Neural crest cell (in vitro differentiated cells): ENCODE data around the gene UFC1. TPM values are rescaled to one million over a fixed set of nuclear protein-coding genes. Genes with fewer than 3 reads are reported as not detected.

Experiments used
- DNase-seq: peaks from one replicate; pipeline ENCODE4 v3.0.0; 2021; ENCODE audit warnings: low read depth, mixed read lengths, low spot score
- H3K27ac Mint-ChIP-seq: one replicate; pipeline ENCODE4 v1.8.0; 2021; ENCODE audit warnings: mild to moderate bottlenecking, mixed read lengths; ENCODE audit not compliant: unreplicated experiment
- H3K27me3 Mint-ChIP-seq: 2 replicates; pipeline ENCODE4 v1.8.0; 2021; ENCODE audit warnings: low read depth, mild to moderate bottlenecking, mixed read lengths
- H3K36me3 Mint-ChIP-seq: 2 replicates; pipeline ENCODE4 v1.8.0; 2021; ENCODE audit warnings: low read depth, mild to moderate bottlenecking, mixed read lengths
- H3K4me1 Mint-ChIP-seq: 2 replicates; pipeline ENCODE4 v1.8.0; 2021; ENCODE audit warnings: mixed read lengths
- H3K4me3 Mint-ChIP-seq: one replicate; pipeline ENCODE4 v1.8.0; 2021; ENCODE audit warnings: mild to moderate bottlenecking, mixed read lengths
- H3K9me3 Mint-ChIP-seq: 2 replicates; pipeline ENCODE4 v1.8.0; 2021; ENCODE audit warnings: mixed read lengths
- total RNA-seq: library from RNA; stranded (reverse); gene quantifications from 2 replicates; pipeline ENCODE4 v1.2.1, GENCODE V29; 2021
- TF ChIP-seq, protein P1 (sequence below): fragments of 200-600 bp; sonication (generic); conservative IDR thresholded peaks from 2 replicates; pipeline ENCODE4 v1.5.0; 2021; ENCODE audit warnings: antibody characterized with exemption, mild to moderate bottlenecking

The UFC1 gene
- total RNA-seq, 1 donor from 2014 or later, result 77.2 TPM

DNA sequence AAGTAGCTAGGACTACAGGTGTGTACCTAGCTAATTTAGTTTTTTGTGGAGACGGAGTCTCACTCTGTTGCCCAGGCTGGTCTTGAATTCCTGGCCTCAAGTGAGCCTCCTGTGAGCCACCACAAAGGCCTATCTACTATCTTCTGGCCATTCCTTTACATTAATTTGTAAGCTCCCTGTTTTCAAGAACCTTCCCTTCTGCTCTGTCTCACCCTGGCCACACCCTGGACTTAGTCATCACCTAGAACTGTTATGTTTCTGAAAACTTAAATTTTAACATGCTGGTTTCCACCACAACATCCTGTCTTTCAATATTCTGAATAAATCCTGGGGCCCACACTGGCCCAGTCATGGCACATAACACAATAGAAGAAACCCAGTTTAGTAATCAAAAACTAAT, 28.4 kb downstream of the UFC1 start:
- Mint-ChIP-seq H3K27me3 (no peaks in the 10 kb centered on the region), H3K9me3 (no peaks in the 10 kb centered on the region), H3K4me1 (peaks cover 15% of the 10 kb centered on the region), H3K36me3 (no peaks in the 10 kb centered on the region), H3K27ac (no peak overlapping the region), H3K4me3 (no peak overlapping the region)
- TF ChIP-seq, protein P1, sequence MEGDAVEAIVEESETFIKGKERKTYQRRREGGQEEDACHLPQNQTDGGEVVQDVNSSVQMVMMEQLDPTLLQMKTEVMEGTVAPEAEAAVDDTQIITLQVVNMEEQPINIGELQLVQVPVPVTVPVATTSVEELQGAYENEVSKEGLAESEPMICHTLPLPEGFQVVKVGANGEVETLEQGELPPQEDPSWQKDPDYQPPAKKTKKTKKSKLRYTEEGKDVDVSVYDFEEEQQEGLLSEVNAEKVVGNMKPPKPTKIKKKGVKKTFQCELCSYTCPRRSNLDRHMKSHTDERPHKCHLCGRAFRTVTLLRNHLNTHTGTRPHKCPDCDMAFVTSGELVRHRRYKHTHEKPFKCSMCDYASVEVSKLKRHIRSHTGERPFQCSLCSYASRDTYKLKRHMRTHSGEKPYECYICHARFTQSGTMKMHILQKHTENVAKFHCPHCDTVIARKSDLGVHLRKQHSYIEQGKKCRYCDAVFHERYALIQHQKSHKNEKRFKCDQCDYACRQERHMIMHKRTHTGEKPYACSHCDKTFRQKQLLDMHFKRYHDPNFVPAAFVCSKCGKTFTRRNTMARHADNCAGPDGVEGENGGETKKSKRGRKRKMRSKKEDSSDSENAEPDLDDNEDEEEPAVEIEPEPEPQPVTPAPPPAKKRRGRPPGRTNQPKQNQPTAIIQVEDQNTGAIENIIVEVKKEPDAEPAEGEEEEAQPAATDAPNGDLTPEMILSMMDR, result no peak
- no peak for DNase-seq

DNA sequence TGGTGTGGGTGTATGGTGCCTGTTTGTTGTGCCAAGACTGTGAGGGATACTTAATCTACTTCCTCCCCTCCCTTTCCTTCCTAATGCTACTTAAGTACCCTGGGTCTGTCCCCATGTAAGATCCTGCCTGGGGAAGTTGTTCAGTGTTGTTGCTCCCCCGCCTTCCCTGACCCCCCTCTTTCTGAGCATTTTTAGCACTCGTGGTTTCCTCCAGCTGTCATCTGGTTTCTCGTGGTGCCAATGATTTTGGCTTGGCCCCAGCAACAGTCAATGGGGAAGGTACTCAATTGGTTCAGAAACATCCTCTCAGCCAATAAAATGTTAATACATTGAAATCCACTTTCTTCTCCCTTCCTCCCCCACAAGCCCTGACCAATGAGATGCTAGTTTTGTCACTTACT, 31.5 kb downstream of the UFC1 start:
- Mint-ChIP-seq H3K4me1 (peaks cover 3% of the 10 kb centered on the region), H3K4me3 (no peak overlapping the region), H3K27ac (no peak overlapping the region), H3K27me3 (no peaks in the 10 kb centered on the region), H3K36me3 (no peaks in the 10 kb centered on the region), H3K9me3 (no peaks in the 10 kb centered on the region)
- no peak for DNase-seq
- TF ChIP-seq, protein P1, result no peak

DNA sequence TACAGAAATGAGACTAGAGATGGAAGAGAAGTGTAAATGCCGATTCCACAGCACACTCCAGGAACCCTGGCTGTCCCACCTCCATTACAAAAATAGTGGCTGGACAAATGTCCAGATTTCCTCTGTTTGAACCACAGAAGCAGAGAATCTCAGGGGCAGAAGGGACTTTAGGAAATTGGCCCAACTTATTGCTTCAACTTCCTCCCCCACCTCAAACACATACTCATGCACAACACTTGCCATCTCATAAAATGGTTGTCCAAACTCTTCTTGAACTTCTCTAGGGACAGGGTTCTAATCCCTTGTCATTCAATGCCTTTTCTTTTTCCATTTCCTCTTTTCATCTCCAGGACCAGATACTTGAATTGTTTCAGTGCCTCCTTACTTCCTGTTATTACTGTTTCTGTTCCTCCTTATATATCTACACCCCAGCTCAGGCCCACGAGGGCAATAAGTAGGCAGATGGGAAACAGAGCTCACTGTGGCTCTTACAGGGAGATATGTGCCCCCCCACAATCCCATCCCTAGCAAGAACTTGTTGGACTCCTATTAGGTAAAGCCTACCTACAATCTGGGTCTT, 32.0 kb downstream of the UFC1 start:
- H3K36me3 Mint-ChIP-seq, result no peaks in the 10 kb centered on the region
- peaks cover 8% of the 10 kb centered on the region for H3K4me1 Mint-ChIP-seq
- H3K27ac Mint-ChIP-seq, result no peak overlapping the region
- TF ChIP-seq, protein P1, result no peak
- no peak for DNase-seq
- no peaks in the 10 kb centered on the region for H3K9me3 Mint-ChIP-seq
- H3K4me3 Mint-ChIP-seq, result no peak overlapping the region
- H3K27me3 Mint-ChIP-seq, result no peaks in the 10 kb centered on the region

DNA sequence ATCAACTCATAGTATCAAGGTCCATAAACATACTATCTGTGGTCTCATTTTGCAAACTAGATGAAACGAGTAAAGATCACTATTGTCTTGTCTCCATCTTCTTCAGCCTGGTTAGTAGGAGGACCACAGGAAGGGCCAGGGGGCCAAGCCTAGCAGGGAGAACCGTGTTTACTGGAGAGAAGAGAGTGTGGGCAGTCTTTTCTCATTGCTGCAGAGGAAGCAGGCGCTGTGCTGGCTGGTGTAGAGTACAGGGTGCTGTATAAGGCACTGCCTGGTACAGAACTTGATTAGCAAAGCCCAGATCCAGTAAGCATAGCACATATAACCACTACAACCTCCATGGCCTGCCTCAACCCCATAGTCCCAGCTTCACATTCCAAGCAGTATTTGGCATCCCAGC, 33.5 kb downstream of the UFC1 start:
- no peak overlapping the region for H3K27ac Mint-ChIP-seq
- H3K9me3 Mint-ChIP-seq, result no peaks in the 10 kb centered on the region
- no peaks in the 10 kb centered on the region for H3K27me3 Mint-ChIP-seq

DNA sequence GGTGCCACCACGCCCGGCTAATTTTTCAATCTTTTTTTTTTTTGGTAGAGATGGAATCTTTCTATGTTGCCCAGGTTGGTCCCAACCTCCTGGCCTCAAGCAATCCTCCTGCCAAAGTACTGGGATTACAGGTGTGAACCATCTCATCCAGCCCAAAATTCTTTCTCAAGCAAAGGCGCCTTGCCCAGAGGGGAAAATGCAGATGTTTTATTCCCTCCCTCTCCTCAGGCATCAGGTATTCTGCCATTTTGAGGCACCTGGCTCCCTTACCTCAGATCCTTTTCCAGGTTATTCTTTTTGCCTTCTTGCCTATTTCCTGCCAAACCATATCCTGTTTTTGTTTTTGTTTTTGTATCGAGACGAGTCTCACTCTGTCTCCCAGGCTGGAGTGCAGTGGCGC, 34.6 kb downstream of the UFC1 start:
- no peaks in the 10 kb centered on the region for H3K9me3 Mint-ChIP-seq
- no peak for DNase-seq
- peaks cover 29% of the 10 kb centered on the region for H3K4me1 Mint-ChIP-seq
- H3K27me3 Mint-ChIP-seq, result no peaks in the 10 kb centered on the region
- H3K27ac Mint-ChIP-seq, result no peak overlapping the region
- H3K4me3 Mint-ChIP-seq, result no peak overlapping the region
- TF ChIP-seq, protein P1, result no peak
- no peaks in the 10 kb centered on the region for H3K36me3 Mint-ChIP-seq

More for the DNA sequence above, 33.5 kb downstream of the UFC1 start:
- DNase-seq, result no peak
- H3K36me3 Mint-ChIP-seq, result no peaks in the 10 kb centered on the region
- H3K4me1 Mint-ChIP-seq, result peaks cover 23% of the 10 kb centered on the region
- no peak overlapping the region for H3K4me3 Mint-ChIP-seq
- TF ChIP-seq, protein P1, result no peak
